Tibial artery (tissue), 4 donors: Measurements from ENCODE around the gene IWS1.
A peak's percentile ranks its signal among the peaks of the same experiment; 100 is the strongest.

Experiments
- DNase-seq, 2 donors: peaks; one replicate each; pipeline ENCODE4 v3.0.0-alpha.2; 2019
- H3K27ac ChIP-seq, 2 donors: fragments of 200-600 bp; sonication (generic) in 1 of 2; 1 replicate in 1 of 2; 2 replicates in 1 of 2; pipeline ENCODE4 v1.5.1; 2018 to 2019; ENCODE audit warnings: mild to moderate bottlenecking in 1 of 2
- H3K27me3 ChIP-seq, 2 donors: fragments of 200-600 bp; sonication (generic) in 1 of 2; one replicate each; pipeline versions ENCODE4 v1.5.1 to v1.6.0; 2016 to 2019
- H3K36me3 ChIP-seq, 3 donors: fragments of 200-600 bp; sonication (generic) in 2 of 3; one replicate each; pipeline ENCODE4 v1.5.1; 2016 to 2019; ENCODE audit warnings: mild to moderate bottlenecking in 2 of 3
- H3K4me1 ChIP-seq, 4 donors: fragments of 200-600 bp; sonication (generic) in 2 of 4; 1 replicate in 3 of 4; 2 replicates in 1 of 4; pipeline ENCODE4 v1.5.1; 2016 to 2019
- H3K4me3 ChIP-seq, 2 donors: fragments of 200-600 bp; sonication (generic) in 1 of 2; 1 replicate in 1 of 2; 2 replicates in 1 of 2; pipeline ENCODE4 v1.5.1; 2018 to 2019; ENCODE audit warnings: mild to moderate bottlenecking in 2 of 2
- H3K9me3 ChIP-seq, 3 donors: fragments of 200-600 bp; sonication (generic) in 1 of 3; one replicate each; pipeline ENCODE4 v1.5.1; 2016 to 2019
- CTCF ChIP-seq, 2 experiments: fragments of 200-600 bp in 1 of 2; fragments of 450-650 bp in 1 of 2; IDR thresholded peaks; one replicate each; pipeline ENCODE4 v1.5.1; 2017 to 2019; ENCODE audit warnings: antibody characterized with exemption in 2 of 2, mild to moderate bottlenecking in 1 of 2, moderate library complexity in 1 of 2
- intact Hi-C: fragments of 100-400 bp; cut with DNase I; formaldehyde crosslinking; loops from one replicate; pipeline ENCODE4 v1.15.0; 2023; ENCODE audit warnings: low total_unique reads

Gene IWS1

GRCh38 chr2:127567351-127567854 lies 41.1 kb upstream of the IWS1 start:
- TF ChIP-seq CTCF (IDR thresholded peaks at IDR 0.05) = no peak
- Histone ChIP-seq H3K27me3 (no peaks in the 10 kb centered on the region), H3K36me3 (no peaks in the 10 kb centered on the region), H3K27ac (no peak overlapping the region), H3K4me3 (no peak overlapping the region), H3K9me3 (no peaks in the 10 kb centered on the region), H3K4me1 (peaks cover 5 to 36% (median 32%) of the 10 kb centered on the region in 4 donors)
- peak in 1 of 2 donors; percentile 37 for DNase-seq
- intact Hi-C loops = no loop called here

GRCh38 chr2:127566576-127566975 lies 40.3 kb upstream of the IWS1 start:
- DNase-seq = peak in 1 of 2 donors; percentile 62
- H3K4me1 ChIP-seq = peaks cover 5 to 36% (median 32%) of the 10 kb centered on the region in 4 donors
- no peak for TF ChIP-seq CTCF (IDR thresholded peaks at IDR 0.05)
- no peaks in the 10 kb centered on the region for H3K36me3 ChIP-seq
- intact Hi-C loops = no loop called here
- no peaks in the 10 kb centered on the region for H3K27me3 ChIP-seq
- no peaks in the 10 kb centered on the region for H3K9me3 ChIP-seq
- H3K4me3 ChIP-seq = no peak overlapping the region
- H3K27ac ChIP-seq = no peak overlapping the region

GRCh38 chr2:127566139-127566417 lies 39.8 kb upstream of the IWS1 start:
- intact Hi-C loops = no loop called here

GRCh38 chr2:127565261-127566138 lies 39.2 kb upstream of the IWS1 start:
- DNase-seq = peak in 1 of 2 donors; percentile 45
- intact Hi-C loops = no loop called here
- no peak for TF ChIP-seq CTCF (IDR thresholded peaks at IDR 0.05)
- Histone ChIP-seq H3K27ac (no peak overlapping the region), H3K9me3 (no peaks in the 10 kb centered on the region), H3K36me3 (no peaks in the 10 kb centered on the region), H3K27me3 (no peaks in the 10 kb centered on the region), H3K4me3 (no peak overlapping the region), H3K4me1 (peaks cover 5 to 38% (median 27%) of the 10 kb centered on the region in 4 donors)

More at GRCh38 chr2:127566139-127566417, 39.8 kb upstream of the IWS1 start:
- Histone ChIP-seq H3K4me3 (no peak overlapping the region), H3K36me3 (no peaks in the 10 kb centered on the region), H3K9me3 (no peaks in the 10 kb centered on the region), H3K4me1 (peaks cover 5 to 39% (median 32%) of the 10 kb centered on the region in 4 donors), H3K27me3 (no peaks in the 10 kb centered on the region), H3K27ac (no peak overlapping the region)
- no peak for DNase-seq
- TF ChIP-seq CTCF (IDR thresholded peaks at IDR 0.05) = no peak

- DNase-seq = no peak
- intact Hi-C loops = no loop called here
- H3K27ac ChIP-seq = no peak overlapping the region
- H3K36me3 ChIP-seq = no peaks in the 10 kb centered on the region
- no peak for TF ChIP-seq CTCF (IDR thresholded peaks at IDR 0.05)
- H3K4me1 ChIP-seq = peaks cover 0 to 36% (median 19%) of the 10 kb centered on the region in 4 donors
- no peaks in the 10 kb centered on the region for H3K9me3 ChIP-seq
- H3K4me3 ChIP-seq = no peak overlapping the region
- H3K27me3 ChIP-seq = no peaks in the 10 kb centered on the region
Measured at GRCh38 chr2:127564429-127565260, 38.4 kb upstream of the IWS1 start.
